ENCODE data around the gene LDLRAD3.

Gene LDLRAD3

GRCh38 chr11:36016709-36017108 is 72.8 kb downstream of the LDLRAD3 start:
- H3K4me1 ChIP-seq = no peaks in the 10 kb centered on the region
- H3K27ac ChIP-seq = no peak overlapping the region
- no peak overlapping the region for H3K9ac ChIP-seq

GRCh38 chr11:36019005-36019596 is 75.2 kb downstream of the LDLRAD3 start:
- Histone ChIP-seq H3K9me3 (ENCODE audit: control insufficient read depth, low read length) (no peaks in the 10 kb centered on the region), H3K36me3 (ENCODE audit: control insufficient read depth, insufficient read depth, low read length) (no peaks in the 10 kb centered on the region), H3K27ac (no peak overlapping the region), H3K9ac (no peak overlapping the region), H2AFZ (no peak overlapping the region), H3K27me3 (ENCODE audit: control insufficient read depth, insufficient read depth, low read length) (no peaks in the 10 kb centered on the region), H3K4me1 (no peaks in the 10 kb centered on the region), H3K4me3 (ENCODE audit: low read depth, low read length) (no peak overlapping the region), H3K79me2 (no peaks in the 10 kb centered on the region), H3K4me2 (ENCODE audit: low read length) (no peak overlapping the region)
- TF ChIP-seq, protein P1, sequence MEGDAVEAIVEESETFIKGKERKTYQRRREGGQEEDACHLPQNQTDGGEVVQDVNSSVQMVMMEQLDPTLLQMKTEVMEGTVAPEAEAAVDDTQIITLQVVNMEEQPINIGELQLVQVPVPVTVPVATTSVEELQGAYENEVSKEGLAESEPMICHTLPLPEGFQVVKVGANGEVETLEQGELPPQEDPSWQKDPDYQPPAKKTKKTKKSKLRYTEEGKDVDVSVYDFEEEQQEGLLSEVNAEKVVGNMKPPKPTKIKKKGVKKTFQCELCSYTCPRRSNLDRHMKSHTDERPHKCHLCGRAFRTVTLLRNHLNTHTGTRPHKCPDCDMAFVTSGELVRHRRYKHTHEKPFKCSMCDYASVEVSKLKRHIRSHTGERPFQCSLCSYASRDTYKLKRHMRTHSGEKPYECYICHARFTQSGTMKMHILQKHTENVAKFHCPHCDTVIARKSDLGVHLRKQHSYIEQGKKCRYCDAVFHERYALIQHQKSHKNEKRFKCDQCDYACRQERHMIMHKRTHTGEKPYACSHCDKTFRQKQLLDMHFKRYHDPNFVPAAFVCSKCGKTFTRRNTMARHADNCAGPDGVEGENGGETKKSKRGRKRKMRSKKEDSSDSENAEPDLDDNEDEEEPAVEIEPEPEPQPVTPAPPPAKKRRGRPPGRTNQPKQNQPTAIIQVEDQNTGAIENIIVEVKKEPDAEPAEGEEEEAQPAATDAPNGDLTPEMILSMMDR (IDR thresholded peaks at IDR 0.05) = no peak

More at GRCh38 chr11:36016709-36017108, 72.8 kb downstream of the LDLRAD3 start:
- H3K9me3 ChIP-seq (ENCODE audit: control insufficient read depth, low read length) = no peaks in the 10 kb centered on the region
- H3K4me2 ChIP-seq (ENCODE audit: low read length) = no peak overlapping the region
- H3K27me3 ChIP-seq (ENCODE audit: control insufficient read depth, insufficient read depth, low read length) = no peaks in the 10 kb centered on the region
- H3K79me2 ChIP-seq = no peaks in the 10 kb centered on the region
- H3K36me3 ChIP-seq (ENCODE audit: control insufficient read depth, insufficient read depth, low read length) = no peaks in the 10 kb centered on the region
- no peak overlapping the region for H3K4me3 ChIP-seq (ENCODE audit: low read depth, low read length)
- TF ChIP-seq, protein P1 (IDR thresholded peaks at IDR 0.05) = no peak
- no peak overlapping the region for H2AFZ ChIP-seq

DNA sequence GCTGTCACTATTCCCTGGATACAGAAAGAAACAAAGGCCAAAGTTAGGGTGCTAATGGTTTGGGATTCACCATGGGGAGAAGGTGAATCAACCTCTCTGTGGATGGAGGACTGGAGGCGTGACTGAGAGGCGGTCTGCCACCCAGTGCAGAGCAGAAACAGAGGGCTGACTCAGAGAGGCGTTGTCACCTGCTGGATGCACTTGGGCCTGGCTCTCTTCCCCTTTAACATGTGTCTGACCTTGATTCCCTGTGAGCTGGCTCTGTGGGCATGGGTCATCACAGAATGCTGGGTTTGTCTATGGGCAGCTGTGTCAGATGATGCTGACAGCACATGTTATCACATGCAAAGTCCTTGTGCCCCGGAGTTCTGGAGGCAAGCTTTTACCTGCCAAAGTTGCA is 75.9 kb downstream of the LDLRAD3 start:
- Histone ChIP-seq H3K9ac (no peak overlapping the region), H3K79me2 (no peaks in the 10 kb centered on the region), H3K4me1 (no peaks in the 10 kb centered on the region), H2AFZ (no peak overlapping the region), H3K36me3 (ENCODE audit: control insufficient read depth, insufficient read depth, low read length) (no peaks in the 10 kb centered on the region), H3K9me3 (ENCODE audit: control insufficient read depth, low read length) (no peaks in the 10 kb centered on the region), H3K27me3 (ENCODE audit: control insufficient read depth, insufficient read depth, low read length) (no peaks in the 10 kb centered on the region), H3K27ac (no peak overlapping the region), H3K4me3 (ENCODE audit: low read depth, low read length) (no peak overlapping the region), H3K4me2 (ENCODE audit: low read length) (no peak overlapping the region)
- TF ChIP-seq, protein P1 (IDR thresholded peaks at IDR 0.05) = no peak

GRCh38 chr11:36022882-36023281 is 79.0 kb downstream of the LDLRAD3 start:
- Histone ChIP-seq H3K36me3 (ENCODE audit: control insufficient read depth, insufficient read depth, low read length) (no peaks in the 10 kb centered on the region), H3K4me3 (ENCODE audit: low read depth, low read length) (no peak overlapping the region), H3K27ac (no peak overlapping the region), H3K9ac (no peak overlapping the region), H3K79me2 (no peaks in the 10 kb centered on the region), H3K27me3 (ENCODE audit: control insufficient read depth, insufficient read depth, low read length) (no peaks in the 10 kb centered on the region), H3K9me3 (ENCODE audit: control insufficient read depth, low read length) (no peaks in the 10 kb centered on the region), H3K4me1 (no peaks in the 10 kb centered on the region), H3K4me2 (ENCODE audit: low read length) (no peak overlapping the region), H2AFZ (no peak overlapping the region)
- TF ChIP-seq, protein P1 (IDR thresholded peaks at IDR 0.05) = no peak

GRCh38 chr11:36023922-36024321 is 80.1 kb downstream of the LDLRAD3 start:
- H2AFZ ChIP-seq = no peak overlapping the region
- no peak overlapping the region for H3K4me2 ChIP-seq (ENCODE audit: low read length)
- H3K36me3 ChIP-seq (ENCODE audit: control insufficient read depth, insufficient read depth, low read length) = no peaks in the 10 kb centered on the region
- H3K4me1 ChIP-seq = no peaks in the 10 kb centered on the region
- no peaks in the 10 kb centered on the region for H3K27me3 ChIP-seq (ENCODE audit: control insufficient read depth, insufficient read depth, low read length)
- H3K79me2 ChIP-seq = no peaks in the 10 kb centered on the region
- TF ChIP-seq, protein P1 (IDR thresholded peaks at IDR 0.05) = no peak
- H3K27ac ChIP-seq = no peak overlapping the region
- H3K9ac ChIP-seq = no peak overlapping the region
- H3K4me3 ChIP-seq (ENCODE audit: low read depth, low read length) = no peak overlapping the region
- no peaks in the 10 kb centered on the region for H3K9me3 ChIP-seq (ENCODE audit: control insufficient read depth, low read length)
